Measurements from ENCODE around the gene BCLAF1. TPM values are rescaled to one million over a fixed set of nuclear protein-coding genes. Genes with fewer than 3 reads are reported as not detected.

Gene BCLAF1
- total and polyA plus RNA-seq, 9 of the 15 experiments (the other 6 are each of a cell fraction or from before 2014, with no cell fraction given), result 65.4 to 286 (median 165) TPM

DNA sequence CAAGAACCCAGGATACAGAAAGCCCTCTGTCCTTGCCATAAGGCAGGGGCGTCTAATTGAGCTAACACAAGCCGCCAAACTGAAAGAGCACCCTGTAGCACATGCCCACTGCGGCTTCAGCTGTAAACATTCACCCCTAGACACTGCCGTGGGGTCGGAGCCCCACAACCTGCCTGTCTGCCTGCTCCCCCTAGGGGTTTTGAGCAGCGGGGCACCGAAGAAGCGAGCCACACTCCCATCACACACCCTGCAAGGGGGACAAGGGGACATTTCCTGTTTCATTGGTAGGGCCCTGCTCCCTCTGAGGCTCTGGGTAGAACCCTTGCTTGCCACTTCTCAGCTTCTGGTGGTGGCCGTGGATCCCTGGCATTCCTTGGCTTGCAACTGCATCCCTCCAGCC is 45.2 kb upstream of the BCLAF1 start (continued):
- no peak for TF ChIP-seq NRF1 (conservative IDR thresholded peaks at IDR 0.05 in 1 of 2, IDR thresholded peaks at IDR 0.05 in 1 of 2)
- TF ChIP-seq, protein P1, sequence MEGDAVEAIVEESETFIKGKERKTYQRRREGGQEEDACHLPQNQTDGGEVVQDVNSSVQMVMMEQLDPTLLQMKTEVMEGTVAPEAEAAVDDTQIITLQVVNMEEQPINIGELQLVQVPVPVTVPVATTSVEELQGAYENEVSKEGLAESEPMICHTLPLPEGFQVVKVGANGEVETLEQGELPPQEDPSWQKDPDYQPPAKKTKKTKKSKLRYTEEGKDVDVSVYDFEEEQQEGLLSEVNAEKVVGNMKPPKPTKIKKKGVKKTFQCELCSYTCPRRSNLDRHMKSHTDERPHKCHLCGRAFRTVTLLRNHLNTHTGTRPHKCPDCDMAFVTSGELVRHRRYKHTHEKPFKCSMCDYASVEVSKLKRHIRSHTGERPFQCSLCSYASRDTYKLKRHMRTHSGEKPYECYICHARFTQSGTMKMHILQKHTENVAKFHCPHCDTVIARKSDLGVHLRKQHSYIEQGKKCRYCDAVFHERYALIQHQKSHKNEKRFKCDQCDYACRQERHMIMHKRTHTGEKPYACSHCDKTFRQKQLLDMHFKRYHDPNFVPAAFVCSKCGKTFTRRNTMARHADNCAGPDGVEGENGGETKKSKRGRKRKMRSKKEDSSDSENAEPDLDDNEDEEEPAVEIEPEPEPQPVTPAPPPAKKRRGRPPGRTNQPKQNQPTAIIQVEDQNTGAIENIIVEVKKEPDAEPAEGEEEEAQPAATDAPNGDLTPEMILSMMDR (IDR thresholded peaks at IDR 0.05 in 2 of 3, conservative IDR thresholded peaks at IDR 0.05 in 1 of 3; ENCODE audit: insufficient read depth in 2 of 3, low read depth in 1 of 3, low read length in 3 of 3), result peak; percentile 53 to 62 (median 60)
- no peak for TF ChIP-seq POLR2B (IDR thresholded peaks at IDR 0.05; ENCODE audit: low read depth, partially characterized antibody)
- no peak for TF ChIP-seq FOXA3 (CRISPR knock-in tag; conservative IDR thresholded peaks at IDR 0.05 in 1 of 2, IDR thresholded peaks at IDR 0.05 in 1 of 2)
- no peak for TF ChIP-seq STAG1 (CRISPR knock-in tag; IDR thresholded peaks at IDR 0.05; ENCODE audit: borderline replicate concordance)
- TF ChIP-seq, protein P2, sequence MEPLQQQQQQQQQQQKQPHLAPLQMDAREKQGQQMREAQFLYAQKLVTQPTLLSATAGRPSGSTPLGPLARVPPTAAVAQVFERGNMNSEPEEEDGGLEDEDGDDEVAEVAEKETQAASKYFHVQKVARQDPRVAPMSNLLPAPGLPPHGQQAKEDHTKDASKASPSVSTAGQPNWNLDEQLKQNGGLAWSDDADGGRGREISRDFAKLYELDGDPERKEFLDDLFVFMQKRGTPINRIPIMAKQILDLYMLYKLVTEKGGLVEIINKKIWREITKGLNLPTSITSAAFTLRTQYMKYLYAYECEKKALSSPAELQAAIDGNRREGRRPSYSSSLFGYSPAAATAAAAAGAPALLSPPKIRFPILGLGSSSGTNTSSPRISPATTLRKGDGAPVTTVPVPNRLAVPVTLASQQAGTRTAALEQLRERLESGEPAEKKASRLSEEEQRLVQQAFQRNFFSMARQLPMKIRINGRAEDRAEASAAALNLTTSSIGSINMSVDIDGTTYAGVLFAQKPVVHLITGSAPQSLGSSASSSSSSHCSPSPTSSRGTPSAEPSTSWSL (CRISPR knock-in tag; IDR thresholded peaks at IDR 0.05; ENCODE audit: borderline replicate concordance), result no peak
- no peak for TF ChIP-seq PTBP1 (IDR thresholded peaks at IDR 0.05; ENCODE audit: low read depth, low read length)
- no peak for TF ChIP-seq ZNF644 (tag; IDR thresholded peaks at IDR 0.05; ENCODE audit: low read depth)
- no peak for TF ChIP-seq POU5F1 (IDR thresholded peaks at IDR 0.05; ENCODE audit: borderline replicate concordance, low read depth, low read length, partially characterized antibody)
- TF ChIP-seq, protein P3, sequence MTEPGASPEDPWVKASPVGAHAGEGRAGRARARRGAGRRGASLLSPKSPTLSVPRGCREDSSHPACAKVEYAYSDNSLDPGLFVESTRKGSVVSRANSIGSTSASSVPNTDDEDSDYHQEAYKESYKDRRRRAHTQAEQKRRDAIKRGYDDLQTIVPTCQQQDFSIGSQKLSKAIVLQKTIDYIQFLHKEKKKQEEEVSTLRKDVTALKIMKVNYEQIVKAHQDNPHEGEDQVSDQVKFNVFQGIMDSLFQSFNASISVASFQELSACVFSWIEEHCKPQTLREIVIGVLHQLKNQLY (CRISPR knock-in tag; conservative IDR thresholded peaks at IDR 0.05), result no peak
- TF ChIP-seq ZKSCAN1 (IDR thresholded peaks at IDR 0.05; ENCODE audit: low read depth, low read length), result no peak
- TF ChIP-seq, protein P4, sequence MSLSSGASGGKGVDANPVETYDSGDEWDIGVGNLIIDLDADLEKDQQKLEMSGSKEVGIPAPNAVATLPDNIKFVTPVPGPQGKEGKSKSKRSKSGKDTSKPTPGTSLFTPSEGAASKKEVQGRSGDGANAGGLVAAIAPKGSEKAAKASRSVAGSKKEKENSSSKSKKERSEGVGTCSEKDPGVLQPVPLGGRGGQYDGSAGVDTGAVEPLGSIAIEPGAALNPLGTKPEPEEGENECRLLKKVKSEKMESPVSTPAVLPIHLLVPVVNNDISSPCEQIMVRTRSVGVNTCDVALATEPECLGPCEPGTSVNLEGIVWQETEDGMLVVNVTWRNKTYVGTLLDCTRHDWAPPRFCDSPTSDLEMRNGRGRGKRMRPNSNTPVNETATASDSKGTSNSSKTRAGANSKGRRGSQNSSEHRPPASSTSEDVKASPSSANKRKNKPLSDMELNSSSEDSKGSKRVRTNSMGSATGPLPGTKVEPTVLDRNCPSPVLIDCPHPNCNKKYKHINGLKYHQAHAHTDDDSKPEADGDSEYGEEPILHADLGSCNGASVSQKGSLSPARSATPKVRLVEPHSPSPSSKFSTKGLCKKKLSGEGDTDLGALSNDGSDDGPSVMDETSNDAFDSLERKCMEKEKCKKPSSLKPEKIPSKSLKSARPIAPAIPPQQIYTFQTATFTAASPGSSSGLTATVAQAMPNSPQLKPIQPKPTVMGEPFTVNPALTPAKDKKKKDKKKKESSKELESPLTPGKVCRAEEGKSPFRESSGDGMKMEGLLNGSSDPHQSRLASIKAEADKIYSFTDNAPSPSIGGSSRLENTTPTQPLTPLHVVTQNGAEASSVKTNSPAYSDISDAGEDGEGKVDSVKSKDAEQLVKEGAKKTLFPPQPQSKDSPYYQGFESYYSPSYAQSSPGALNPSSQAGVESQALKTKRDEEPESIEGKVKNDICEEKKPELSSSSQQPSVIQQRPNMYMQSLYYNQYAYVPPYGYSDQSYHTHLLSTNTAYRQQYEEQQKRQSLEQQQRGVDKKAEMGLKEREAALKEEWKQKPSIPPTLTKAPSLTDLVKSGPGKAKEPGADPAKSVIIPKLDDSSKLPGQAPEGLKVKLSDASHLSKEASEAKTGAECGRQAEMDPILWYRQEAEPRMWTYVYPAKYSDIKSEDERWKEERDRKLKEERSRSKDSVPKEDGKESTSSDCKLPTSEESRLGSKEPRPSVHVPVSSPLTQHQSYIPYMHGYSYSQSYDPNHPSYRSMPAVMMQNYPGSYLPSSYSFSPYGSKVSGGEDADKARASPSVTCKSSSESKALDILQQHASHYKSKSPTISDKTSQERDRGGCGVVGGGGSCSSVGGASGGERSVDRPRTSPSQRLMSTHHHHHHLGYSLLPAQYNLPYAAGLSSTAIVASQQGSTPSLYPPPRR (CRISPR knock-in tag; IDR thresholded peaks at IDR 0.05; ENCODE audit: borderline replicate concordance), result no peak
- TF ChIP-seq KHSRP (IDR thresholded peaks at IDR 0.05), result no peak
- TF ChIP-seq ZNF124 (CRISPR knock-in tag; IDR thresholded peaks at IDR 0.05), result no peak
- TF ChIP-seq SREBF1 (IDR thresholded peaks at IDR 0.05; ENCODE audit: borderline replicate concordance, low read depth, low read length), result no peak
- TF ChIP-seq, protein P5, sequence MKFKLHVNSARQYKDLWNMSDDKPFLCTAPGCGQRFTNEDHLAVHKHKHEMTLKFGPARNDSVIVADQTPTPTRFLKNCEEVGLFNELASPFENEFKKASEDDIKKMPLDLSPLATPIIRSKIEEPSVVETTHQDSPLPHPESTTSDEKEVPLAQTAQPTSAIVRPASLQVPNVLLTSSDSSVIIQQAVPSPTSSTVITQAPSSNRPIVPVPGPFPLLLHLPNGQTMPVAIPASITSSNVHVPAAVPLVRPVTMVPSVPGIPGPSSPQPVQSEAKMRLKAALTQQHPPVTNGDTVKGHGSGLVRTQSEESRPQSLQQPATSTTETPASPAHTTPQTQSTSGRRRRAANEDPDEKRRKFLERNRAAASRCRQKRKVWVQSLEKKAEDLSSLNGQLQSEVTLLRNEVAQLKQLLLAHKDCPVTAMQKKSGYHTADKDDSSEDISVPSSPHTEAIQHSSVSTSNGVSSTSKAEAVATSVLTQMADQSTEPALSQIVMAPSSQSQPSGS (CRISPR knock-in tag; IDR thresholded peaks at IDR 0.05), result no peak
- 0 out of 2 replicates have a peak, but pooled peaks have one; percentile 11 for TF ChIP-seq ZNF12 (CRISPR knock-in tag; IDR thresholded peaks at IDR 0.05)
- no peak for TF ChIP-seq C11orf30 (IDR thresholded peaks at IDR 0.05; ENCODE audit: low read depth)
